DOHH2 (cell line): ENCODE measurements around the gene PCCA.

Experiments used
- EZH2phosphoT487 ChIP-seq: fragments of 200-600 bp; sonication (generic); IDR thresholded peaks from 2 replicates; pipeline ENCODE4 v1.6.1; 2017; ENCODE audit warnings: borderline replicate concordance, mild to moderate bottlenecking, antibody characterized with exemption, low read length, moderate library complexity, mixed read lengths
- TF ChIP-seq, protein P1 (sequence below): fragments of 200-600 bp; sonication (generic); IDR thresholded peaks from one replicate; pipeline ENCODE4 v1.5.1; 2014; ENCODE audit warnings: antibody characterized with exemption, mild to moderate bottlenecking, low read depth, low read length; ENCODE audit not compliant: poor library complexity, severe bottlenecking

DNA sequence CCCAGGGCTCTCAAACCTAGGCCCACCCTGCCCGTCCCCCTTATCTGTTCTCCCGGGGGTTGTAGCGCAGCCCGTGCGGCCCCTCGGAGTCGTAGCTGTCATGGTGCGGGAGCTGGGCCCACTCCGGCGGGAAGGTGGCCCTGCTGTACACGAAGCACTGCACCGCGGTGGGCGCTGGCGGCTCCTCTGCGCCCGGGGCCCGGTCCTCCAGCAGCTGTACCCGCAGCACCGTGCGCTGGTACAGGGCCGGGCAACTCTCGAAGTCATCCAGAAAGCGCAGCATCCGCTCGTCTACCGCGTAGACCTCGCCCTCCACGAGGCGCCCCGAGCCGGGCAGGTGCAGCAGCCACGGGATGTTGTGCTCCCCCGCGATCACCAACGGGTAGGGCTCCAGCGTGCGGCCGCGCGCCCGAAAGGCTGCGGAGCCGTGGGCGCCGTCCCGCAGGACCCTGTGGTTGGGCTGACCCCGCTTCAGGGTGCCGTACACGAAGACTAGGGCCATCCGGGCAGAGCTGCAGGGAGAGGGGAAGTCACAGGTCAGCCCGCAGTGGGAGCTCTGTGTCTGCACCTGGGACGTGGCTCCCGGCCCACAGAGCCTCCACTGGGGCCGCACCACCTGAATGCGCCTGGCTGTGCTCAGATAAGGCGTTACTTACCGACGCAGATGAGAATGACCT lies 443.3 kb downstream of the PCCA start:
- TF ChIP-seq, protein P1, sequence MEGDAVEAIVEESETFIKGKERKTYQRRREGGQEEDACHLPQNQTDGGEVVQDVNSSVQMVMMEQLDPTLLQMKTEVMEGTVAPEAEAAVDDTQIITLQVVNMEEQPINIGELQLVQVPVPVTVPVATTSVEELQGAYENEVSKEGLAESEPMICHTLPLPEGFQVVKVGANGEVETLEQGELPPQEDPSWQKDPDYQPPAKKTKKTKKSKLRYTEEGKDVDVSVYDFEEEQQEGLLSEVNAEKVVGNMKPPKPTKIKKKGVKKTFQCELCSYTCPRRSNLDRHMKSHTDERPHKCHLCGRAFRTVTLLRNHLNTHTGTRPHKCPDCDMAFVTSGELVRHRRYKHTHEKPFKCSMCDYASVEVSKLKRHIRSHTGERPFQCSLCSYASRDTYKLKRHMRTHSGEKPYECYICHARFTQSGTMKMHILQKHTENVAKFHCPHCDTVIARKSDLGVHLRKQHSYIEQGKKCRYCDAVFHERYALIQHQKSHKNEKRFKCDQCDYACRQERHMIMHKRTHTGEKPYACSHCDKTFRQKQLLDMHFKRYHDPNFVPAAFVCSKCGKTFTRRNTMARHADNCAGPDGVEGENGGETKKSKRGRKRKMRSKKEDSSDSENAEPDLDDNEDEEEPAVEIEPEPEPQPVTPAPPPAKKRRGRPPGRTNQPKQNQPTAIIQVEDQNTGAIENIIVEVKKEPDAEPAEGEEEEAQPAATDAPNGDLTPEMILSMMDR = no peak
- no peak for TF ChIP-seq EZH2phosphoT487
